Smooth muscle cell (in vitro differentiated cells): Measurements from ENCODE around the gene OGFRL1. TPM values are rescaled to one million over a fixed set of nuclear protein-coding genes. Genes with fewer than 3 reads are reported as not detected.

Source experiments
- DNase-seq: peaks from one replicate; lab custom pipeline; 2025; ENCODE audit not compliant: unreplicated experiment; lab: John Stamatoyannopoulos, UW
- H2AFZ ChIP-seq: fragments of 200-600 bp; sonication (generic); 2 replicates; pipeline ENCODE4 v1.6.0; 2016; ENCODE audit warnings: antibody characterized with exemption, low read depth, mild to moderate bottlenecking
- H3F3A ChIP-seq: fragments of 200-600 bp; sonication (generic); 2 replicates; pipeline ENCODE4 v1.6.0; 2017; ENCODE audit warnings: antibody characterized with exemption, low read depth
- H3K27ac ChIP-seq: fragments of 200-600 bp; sonication (generic); 2 replicates; pipeline ENCODE4 v1.5.1; 2016; ENCODE audit warnings: low read depth, mild to moderate bottlenecking
- H3K27me3 ChIP-seq: fragments of 200-600 bp; sonication (generic); 2 replicates; pipeline ENCODE4 v1.6.1; 2016; ENCODE audit warnings: low read depth, mild to moderate bottlenecking
- H3K36me3 ChIP-seq: fragments of 200-600 bp; sonication (generic); 2 replicates; pipeline ENCODE4 v1.5.1; 2016; ENCODE audit warnings: low read depth
- H3K4me1 ChIP-seq: fragments of 200-600 bp; sonication (generic); 2 replicates; pipeline ENCODE4 v1.5.1; 2016; ENCODE audit warnings: low read depth
- H3K4me2 ChIP-seq: fragments of 200-600 bp; sonication (generic); 2 replicates; pipeline ENCODE4 v1.6.0; 2016; ENCODE audit warnings: mild to moderate bottlenecking
- H3K4me3 ChIP-seq: fragments of 200-600 bp; sonication (generic); 2 replicates; pipeline ENCODE4 v1.5.1; 2016; ENCODE audit warnings: mild to moderate bottlenecking
- H3K79me2 ChIP-seq: fragments of 200-600 bp; sonication (generic); 2 replicates; pipeline ENCODE4 v1.6.0; 2016; ENCODE audit warnings: low read depth, mild to moderate bottlenecking
- H3K9ac ChIP-seq: fragments of 200-600 bp; sonication (generic); 2 replicates; pipeline ENCODE4 v1.6.0; 2016; ENCODE audit warnings: low read depth
- H3K9me3 ChIP-seq: fragments of 200-600 bp; sonication (generic); replicated peaks from 2 replicates; pipeline ENCODE4 v1.5.1; 2016; ENCODE audit warnings: low read depth
- H4K20me1 ChIP-seq: fragments of 200-600 bp; sonication (generic); 2 replicates; pipeline ENCODE4 v1.6.0; 2016; ENCODE audit warnings: low read depth
- CTCF ChIP-seq: fragments of 200-600 bp; sonication (generic); IDR thresholded peaks from 2 replicates; pipeline ENCODE4 v1.5.1; 2017; ENCODE audit warnings: borderline replicate concordance, mild to moderate bottlenecking, antibody characterized with exemption; ENCODE audit not compliant: insufficient read depth, poor library complexity, severe bottlenecking
- WGBS: methylation state at CpG from one replicate; pipeline ENCODE4 v1.1.7; 2016; ENCODE audit warnings: low lambda C conversion rate; 5-methylcytosine and 5-hydroxymethylcytosine counted together
- polyA plus RNA-seq: library from polyadenylated mRNA; unstranded; fragments of >200 nt; fragmentation: Nextera tagmentation; extraction: Ambion mirVana; gene quantifications from 2 replicates; pipeline ENCODE4 v1.2.1, GENCODE V29; 2016
- total RNA-seq: library from RNA; depleted of rRNA; stranded (reverse); fragments of >200 nt; gene quantifications from 2 replicates; pipeline ENCODE4 v1.2.3, GENCODE V29; 2014

Gene OGFRL1
- total RNA-seq (56.4 and 77.5 TPM in 2 replicates), polyA plus RNA-seq (16.5 and 20.7 TPM in 2 replicates)

- peak within 1 kb of the TSS; percentile 95 for H2AFZ ChIP-seq
- peak; percentile 66 for DNase-seq
- peak within 1 kb of the TSS; percentile 66 for H3K27ac ChIP-seq
Observed at GRCh38 chr6:71288228-71289038, at the start of gene OGFRL1. TSS of gene OGFRL1 (plus strand) at chr6:71288811. CDS start at chr6:71288937, 126 bp downstream.

GRCh38 chr6:71239694-71240093 is 48.9 kb upstream of the OGFRL1 start:
- no peaks in the 10 kb centered on the region for H3K36me3 ChIP-seq
- 89% methylated on average over 5 of the region's 5 CpGs for WGBS
- H4K20me1 ChIP-seq = no peaks in the 10 kb centered on the region
- H3F3A ChIP-seq = no peaks in the 10 kb centered on the region
- no peak for DNase-seq
- no peaks in the 10 kb centered on the region for H3K4me1 ChIP-seq
- H3K4me2 ChIP-seq = no peak overlapping the region
- no peak for TF ChIP-seq CTCF
- no peaks in the 10 kb centered on the region for H3K27me3 ChIP-seq
- H3K27ac ChIP-seq = no peak overlapping the region
- no peaks in the 10 kb centered on the region for H3K79me2 ChIP-seq
- H3K9me3 ChIP-seq = no peaks in the 10 kb centered on the region
- H2AFZ ChIP-seq = no peak overlapping the region
- H3K9ac ChIP-seq = no peak overlapping the region
- no peak overlapping the region for H3K4me3 ChIP-seq

More at GRCh38 chr6:71288228-71289038, at the start of gene OGFRL1:
- no peaks in the 10 kb centered on the region for H3K36me3 ChIP-seq
- peaks cover 38% of the 10 kb centered on the region for H4K20me1 ChIP-seq
- WGBS = 2% methylated on average over 66 of the region's 79 CpGs
- H3K9ac ChIP-seq = peak within 1 kb of the TSS; percentile 61
- no peaks in the 10 kb centered on the region for H3K27me3 ChIP-seq
- peaks cover 14% of the 10 kb centered on the region for H3K4me1 ChIP-seq
- no peak for TF ChIP-seq CTCF
- H3F3A ChIP-seq = no peaks in the 10 kb centered on the region
- H3K4me2 ChIP-seq = peak within 1 kb of the TSS; percentile 97
- peaks cover 43% of the 10 kb centered on the region for H3K79me2 ChIP-seq
- peak within 1 kb of the TSS; percentile 84 for H3K4me3 ChIP-seq
- no peaks in the 10 kb centered on the region for H3K9me3 ChIP-seq

- no peak overlapping the region for H3K9ac ChIP-seq
- H3K79me2 ChIP-seq = no peaks in the 10 kb centered on the region
- H3K4me2 ChIP-seq = no peak overlapping the region
- no peak overlapping the region for H3K27ac ChIP-seq
- no peaks in the 10 kb centered on the region for H3K27me3 ChIP-seq
- H3K9me3 ChIP-seq = no peaks in the 10 kb centered on the region
- no peak overlapping the region for H2AFZ ChIP-seq
- H3F3A ChIP-seq = no peaks in the 10 kb centered on the region
- H3K4me1 ChIP-seq = no peaks in the 10 kb centered on the region
- H4K20me1 ChIP-seq = no peaks in the 10 kb centered on the region
- no peak for TF ChIP-seq CTCF
- no peak for DNase-seq
- no peak overlapping the region for H3K4me3 ChIP-seq
- WGBS = 96% methylated on average over 31 of the region's 31 CpGs
- H3K36me3 ChIP-seq = no peaks in the 10 kb centered on the region
Observed at GRCh38 chr6:71245265-71246049, 43.2 kb upstream of the OGFRL1 start.
